Measurements from ENCODE around the gene BCL7C.
"Not testable (repeated sequence)": the region's sequence is repeated elsewhere in the genome, so short reads cannot be mapped to it uniquely, and the experiment has no call there.

BCL7C gene

DNA sequence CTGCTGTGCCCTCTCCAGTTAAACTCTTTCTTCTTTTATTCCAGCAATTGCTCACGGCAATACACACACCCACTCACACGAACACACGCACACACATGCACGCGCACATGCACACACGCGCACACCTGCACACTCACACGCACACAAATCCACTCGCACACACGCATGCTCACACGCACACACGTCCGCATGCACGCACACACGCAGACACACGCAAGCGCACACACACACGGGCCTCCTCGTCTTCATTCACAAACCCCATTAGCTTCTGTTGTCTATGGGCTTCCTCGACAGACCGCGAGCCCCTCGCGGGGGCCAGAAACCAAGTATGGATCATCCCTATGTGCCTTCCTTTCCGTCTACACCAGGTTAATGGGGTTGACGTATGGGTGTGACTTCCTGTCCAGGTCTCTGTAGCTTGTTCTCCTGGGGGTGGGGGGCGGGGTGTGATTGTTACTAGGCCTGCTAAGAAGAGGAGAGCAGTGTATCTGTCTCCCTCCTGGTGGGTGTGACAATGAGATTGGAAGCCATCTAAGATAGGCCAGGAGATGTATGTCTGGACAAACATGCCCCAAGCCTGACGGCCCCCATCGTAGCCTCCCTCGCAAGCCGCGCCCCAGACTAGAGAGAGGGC lies 1.9 kb upstream of the BCL7C start:
- no peak for DNase-seq (ENCODE audit: low read depth, low spot score)

DNA sequence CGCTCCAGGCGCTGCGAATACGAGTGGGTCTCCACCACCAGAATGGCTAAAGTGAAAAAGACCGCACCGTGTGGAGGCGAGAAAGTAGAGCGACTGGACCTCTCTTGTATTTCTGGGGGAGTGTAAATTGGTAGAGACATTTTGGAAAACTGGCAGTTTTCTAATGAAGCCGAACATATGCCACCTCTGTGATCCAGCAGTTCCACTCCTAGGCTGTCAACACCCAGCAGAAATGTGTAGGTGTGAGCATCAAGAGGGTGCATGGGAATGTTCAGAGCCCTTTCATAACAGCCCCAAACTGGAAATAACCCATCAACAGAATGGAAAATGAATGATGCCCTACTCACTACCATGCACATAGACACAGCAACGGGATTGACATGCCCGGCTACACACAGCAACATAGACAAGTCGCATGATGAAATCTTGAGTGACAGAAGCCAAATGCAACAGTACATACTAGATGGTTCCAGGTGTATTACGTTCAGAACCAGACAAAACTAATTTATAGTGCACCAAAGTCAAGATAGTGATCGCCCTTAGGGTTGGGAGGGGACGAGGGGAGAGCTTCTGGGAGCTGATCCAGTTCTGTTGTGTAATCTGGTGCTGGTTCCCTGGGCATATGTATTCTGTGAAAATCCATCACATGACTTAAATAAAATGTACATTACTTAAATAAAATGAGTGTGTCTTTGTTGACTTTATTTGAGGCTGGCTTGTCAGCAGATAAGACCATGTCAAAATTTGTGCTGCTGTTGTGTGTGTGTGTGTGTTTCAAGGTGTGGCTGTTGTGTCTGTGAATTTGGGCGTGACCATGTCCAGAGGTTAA lies 877 bp upstream of the BCL7C start:
- no peak for DNase-seq (ENCODE audit: low read depth, low spot score)

DNA sequence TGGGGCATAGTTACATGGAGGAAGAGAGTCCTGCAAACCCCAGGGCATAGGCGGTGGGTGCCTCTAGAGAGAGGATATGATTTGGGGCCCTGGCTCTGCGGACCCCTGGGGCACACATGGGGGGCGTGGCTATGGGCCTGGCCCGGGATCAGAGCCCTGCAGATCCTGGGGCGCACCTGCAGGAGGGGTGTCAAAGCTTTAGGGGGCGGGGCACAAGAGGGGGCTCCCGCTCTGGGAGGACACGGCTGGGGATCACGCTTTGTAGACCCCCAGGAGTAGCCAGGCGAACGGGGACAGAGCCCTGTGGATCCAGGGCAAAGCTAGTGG lies 497 bp downstream of the BCL7C start:
- no peak for DNase-seq (ENCODE audit: low read depth, low spot score)

DNA sequence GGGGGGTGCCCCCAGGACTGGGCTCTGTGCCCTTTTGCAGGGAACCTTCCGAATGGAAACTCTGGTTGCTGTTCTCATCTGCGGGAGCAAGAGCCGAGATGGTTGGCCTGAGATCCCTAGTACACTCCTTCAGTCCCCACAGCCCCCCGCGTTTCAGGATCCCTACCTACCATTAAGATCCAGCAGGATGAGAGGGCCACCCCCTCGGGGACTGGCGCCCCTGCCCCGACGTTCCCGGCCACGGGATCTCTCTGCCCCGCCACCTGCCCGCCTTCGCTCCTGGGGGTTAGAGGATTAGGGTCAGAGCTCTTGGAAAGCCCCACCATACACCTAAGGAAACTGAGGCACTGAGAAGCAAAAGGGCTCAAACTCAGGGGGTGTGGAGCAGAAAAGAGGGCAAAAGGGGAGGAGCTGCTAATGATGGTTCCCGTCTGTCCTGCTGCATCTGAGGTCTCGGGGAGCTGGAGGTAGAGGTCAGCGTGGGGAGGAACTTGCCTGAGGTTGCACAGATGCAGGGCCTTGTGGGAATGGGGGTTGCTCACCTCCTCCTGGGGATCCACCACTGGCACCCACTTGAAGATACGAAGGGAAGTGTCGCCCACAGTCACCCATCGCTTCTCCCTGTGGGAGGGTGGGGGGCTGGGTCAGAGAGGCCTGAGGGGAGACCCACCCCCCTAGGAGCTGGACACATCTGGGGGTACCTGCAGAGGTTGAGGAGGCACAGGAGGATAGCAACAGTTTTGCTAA lies 1.0 kb downstream of the BCL7C start:
- no peak for DNase-seq (ENCODE audit: low read depth, low spot score)

DNA sequence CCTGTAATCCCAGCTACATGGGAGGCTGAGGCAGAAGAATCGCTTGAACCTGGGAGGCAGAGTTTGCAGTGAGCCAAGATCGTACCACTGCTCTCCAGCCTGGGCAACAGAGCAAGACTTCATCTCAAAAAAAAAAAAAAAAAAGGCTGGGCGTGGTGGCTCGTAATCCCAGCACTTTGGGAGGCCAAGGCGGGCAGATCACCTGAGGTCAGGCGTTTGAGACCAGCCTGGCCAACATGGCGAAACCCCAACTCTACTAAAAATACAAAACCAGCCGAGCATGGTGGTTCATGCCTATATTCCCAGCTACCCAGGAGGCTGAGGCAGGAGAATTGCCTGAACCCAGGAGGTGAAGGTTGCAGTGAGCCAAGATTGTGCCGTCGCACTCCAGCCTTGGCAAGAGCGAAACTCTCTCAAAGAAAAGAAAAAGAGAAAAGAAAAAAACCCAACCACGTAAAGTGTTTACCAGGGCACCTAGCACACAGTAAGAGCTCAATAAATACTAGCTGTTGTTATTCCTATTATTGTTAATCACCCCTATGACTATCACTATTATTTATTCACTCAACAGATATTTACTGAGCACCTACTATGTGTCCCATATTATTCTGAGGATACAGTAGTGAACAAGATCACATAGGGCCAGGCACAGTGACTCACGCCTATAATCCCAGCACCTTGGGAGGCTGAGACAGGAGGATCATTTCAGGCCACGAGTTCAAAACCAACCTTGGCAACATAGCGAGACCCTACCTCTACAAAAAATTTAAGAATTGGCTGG lies 2.6 kb downstream of the BCL7C start:
- DNase-seq (ENCODE audit: low read depth, low spot score), result not testable (repeated sequence)

DNA sequence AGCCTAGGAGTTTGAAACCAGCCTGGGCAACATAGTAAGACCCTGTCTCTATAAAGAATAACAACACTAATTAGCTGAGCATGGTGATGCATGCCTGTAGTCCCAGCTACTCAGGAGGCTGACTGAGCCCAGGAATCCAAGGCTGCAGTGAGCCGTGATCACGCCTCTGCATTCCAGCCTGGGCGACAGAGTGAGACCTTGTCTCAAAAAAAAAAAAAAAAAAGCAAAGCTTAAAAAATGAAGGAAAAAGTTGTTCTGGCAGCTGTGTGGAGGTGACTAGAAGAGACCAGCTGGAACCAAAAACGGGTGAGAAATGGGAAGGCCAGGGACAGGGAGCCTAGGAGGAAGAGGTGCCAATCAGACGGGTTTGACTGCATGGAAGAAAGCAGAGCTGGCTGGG lies 4.2 kb downstream of the BCL7C start:
- DNase-seq (ENCODE audit: low read depth, low spot score), result no peak

DNA sequence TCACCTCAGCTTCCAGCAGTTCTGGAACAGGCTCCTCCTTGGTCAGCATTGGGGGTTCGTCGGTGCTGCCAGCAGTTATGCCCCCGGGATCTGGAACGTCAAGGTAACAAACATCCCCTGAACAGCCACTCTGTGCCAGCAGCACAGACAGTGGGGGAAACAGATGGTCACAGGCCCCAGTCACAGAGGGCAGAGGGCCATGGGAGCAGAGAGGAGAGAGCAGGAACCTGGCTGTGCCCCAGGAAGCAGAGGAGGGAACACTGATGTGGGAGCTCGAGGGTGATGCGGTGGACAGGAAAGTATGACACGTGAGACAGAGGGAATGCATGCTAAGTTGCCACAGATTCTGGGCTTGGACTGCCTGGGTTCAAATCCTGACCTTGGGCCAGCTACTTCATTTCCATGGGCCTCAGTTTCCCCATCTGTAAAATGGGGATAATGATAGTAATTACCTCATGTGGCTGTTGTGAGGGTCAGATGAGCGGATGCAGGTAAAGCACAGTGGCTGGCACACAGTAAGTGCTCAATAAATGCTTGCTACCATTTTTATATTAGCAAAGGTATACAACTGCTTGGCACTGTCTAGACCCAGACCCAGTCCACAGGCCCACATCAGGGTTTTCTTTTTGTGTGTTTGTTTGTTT lies 4.9 kb downstream of the BCL7C start:
- DNase-seq (ENCODE audit: low read depth, low spot score), result no peak

DNA sequence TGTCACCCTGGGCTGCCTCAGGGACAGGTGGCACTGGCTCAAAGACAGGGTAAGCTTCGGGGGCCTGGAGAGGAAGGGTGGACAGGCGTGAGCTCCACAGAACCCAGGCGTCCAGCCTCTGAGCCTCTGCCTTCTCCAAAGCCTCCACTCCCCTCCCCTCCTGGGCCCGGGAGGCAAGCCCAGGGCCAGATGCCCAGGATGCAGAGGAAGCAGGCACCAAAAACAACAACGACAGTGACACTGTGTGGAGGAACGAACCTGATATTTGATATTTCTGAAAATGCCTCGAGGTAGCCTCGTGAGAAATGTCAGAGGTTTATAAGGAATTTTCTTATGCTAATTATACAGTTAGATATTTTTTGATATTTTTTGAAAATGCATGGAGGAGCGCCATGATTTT lies 6.0 kb downstream of the BCL7C start:
- no peak for DNase-seq (ENCODE audit: low read depth, low spot score)

DNA sequence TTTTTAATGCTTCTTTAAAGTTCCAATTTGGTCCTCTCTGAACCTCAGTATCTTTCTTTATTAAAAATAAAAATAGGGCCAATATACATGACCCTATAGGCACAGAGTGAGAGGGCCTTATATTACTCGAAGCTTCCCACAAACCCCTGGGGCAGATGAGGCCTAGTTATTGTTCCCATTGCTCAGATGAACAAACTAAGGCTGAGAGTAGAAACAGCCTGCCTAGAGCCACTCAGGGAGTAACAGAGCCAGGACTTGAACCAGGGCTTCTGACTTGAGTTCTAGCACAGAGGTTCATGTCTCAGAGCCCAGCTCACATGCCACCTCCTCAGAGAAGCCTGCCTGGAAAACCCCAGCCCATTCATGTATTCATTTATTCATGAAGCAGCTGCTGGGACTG lies 7.7 kb downstream of the BCL7C start:
- DNase-seq (ENCODE audit: low read depth, low spot score), result no peak

DNA sequence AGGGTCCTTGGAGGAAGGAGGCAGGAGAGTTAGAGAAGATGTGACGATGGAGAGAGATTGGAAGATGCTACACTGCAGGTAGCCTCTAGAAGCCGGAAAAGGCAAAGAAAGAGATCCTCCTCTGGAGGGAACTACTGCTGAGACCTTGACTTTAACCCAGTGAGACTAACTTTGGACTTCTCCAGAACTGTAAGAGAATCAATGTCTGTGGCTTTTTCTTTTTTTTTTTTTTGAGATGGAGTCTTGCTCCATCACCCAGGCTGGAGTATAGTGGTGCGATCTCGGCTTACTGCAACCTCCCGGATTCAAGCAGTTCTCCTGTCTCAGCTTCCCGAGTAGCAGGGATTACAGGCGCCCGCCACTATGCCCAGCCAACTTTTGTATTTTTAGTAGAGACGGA lies 8.7 kb downstream of the BCL7C start:
- no peak for DNase-seq (ENCODE audit: low read depth, low spot score)

DNA sequence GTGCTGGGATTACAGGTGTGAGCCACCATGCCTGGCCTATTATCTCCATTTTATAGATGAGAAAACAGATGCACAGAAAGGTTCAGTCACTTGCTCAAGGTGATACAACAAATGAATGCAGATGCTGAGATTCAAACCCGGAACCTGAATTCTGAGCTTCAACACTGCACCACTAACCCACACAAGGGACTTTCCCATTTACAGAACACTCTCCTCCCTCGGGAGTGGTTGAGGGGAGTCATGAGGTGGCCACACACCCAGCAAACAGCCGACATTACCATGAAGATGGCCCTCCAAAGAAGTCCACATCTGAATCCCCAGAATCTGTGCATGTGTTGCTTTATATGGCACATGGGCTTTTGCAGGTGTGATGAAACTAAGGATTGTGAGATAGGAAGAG lies 9.1 kb downstream of the BCL7C start:
- no peak for DNase-seq (ENCODE audit: low read depth, low spot score)

DNA sequence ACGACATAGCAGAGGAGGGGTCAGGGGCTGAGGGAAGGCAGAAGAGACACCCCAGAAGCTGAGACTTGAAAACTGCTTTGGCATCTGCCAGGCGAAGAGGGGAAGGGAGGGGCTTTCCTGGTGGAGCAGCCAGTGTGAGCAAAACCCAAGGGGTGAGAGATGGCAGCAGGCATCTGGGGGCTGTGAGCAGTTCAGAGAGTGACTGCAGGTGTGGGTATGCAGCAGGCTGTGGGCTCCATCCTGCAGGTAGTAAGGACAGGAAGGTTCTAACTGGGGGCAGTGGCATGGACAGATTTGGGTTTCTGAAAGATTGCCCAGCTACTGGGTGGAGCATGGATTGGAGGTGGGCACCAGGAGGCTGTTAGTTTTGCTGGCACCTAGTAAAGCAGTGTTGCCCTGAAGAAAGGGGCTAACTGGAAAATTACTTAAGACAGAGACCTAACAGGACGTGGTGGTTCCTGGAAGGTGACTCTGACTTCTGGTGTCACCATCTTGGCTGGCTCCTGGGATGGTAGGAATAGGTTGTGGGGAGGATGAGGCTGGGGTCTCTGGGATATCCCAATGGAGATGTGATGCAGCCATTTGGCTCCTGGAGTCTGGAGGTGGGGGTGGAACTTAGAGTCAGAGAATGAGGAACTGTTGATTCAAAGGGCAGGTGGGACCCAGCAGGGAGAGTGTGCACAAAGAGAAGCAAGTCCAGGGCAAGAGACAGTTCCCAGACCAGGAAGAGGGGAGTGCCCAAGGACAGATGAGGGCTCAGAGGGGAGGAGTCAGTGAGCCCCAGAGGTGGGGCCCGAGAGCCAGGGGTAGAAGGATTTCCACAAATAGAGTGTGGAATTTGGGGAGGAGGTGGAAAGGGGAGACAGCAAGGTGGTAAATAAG lies 11.2 kb downstream of the BCL7C start:
- DNase-seq (ENCODE audit: low read depth, low spot score), result no peak

DNA sequence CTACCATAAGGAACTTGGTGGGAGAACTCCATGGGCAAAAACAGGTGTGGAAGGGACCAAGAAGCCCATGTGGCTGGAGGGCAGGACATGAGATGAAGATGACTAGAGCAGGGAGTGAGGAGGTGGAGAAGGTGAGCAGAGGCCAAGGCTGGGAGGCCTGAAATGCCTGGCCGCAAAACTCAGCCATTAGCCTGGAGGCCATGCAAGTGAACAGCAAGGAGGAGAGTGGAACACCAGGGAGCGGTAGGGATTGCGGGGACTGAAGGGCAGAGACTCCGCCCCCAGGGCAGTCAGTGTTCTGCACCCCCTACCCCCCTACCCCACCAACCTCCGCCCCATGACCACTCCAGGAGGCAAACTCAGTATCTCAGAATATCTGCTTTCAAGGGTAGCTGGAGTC lies 17.0 kb downstream of the BCL7C start:
- no peak for DNase-seq (ENCODE audit: low read depth, low spot score)

DNA sequence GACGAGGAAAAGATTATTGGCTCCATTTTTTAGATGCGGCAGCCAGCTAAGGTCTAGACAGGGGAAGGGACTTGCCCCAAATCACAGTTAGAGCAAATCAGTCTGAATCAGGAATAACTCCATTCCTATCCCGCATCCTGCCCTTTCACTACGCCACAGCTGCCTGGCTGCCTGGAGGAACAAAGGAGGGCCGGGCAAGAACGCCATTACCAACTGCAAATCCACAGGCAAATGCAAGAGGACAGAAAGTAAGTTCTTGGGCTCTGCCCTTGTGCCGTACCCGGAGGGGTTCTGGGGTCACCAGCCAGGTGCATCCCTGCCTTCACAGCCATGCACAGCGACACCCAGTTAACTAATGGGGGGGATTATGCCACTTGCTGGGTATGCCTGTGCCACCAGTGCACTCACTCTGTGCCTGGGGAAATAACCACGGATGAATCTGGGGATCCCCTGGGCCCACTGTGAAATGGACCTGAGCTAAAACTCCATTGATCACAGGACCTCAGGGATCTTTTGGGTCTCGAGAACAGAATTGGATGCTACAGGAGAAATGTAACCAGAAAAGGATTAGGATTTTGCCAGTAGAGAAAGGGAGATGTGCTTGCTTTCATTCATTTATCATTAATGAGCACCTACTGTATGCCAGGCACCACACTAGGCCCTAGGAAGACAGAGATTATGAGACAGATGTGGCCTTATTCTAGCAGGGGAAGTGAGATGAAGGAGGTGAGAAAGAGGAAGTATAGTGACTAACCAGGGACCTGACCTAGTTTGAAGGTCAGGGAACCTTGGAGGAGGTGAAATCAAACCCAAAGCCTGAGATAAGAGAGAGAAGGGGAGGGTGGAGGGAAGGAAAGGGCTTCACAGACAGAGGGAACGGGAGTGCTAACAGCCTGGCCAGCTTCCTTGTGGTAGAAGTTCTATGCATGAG lies 17.7 kb downstream of the BCL7C start:
- DNase-seq (ENCODE audit: low read depth, low spot score), result no peak

DNA sequence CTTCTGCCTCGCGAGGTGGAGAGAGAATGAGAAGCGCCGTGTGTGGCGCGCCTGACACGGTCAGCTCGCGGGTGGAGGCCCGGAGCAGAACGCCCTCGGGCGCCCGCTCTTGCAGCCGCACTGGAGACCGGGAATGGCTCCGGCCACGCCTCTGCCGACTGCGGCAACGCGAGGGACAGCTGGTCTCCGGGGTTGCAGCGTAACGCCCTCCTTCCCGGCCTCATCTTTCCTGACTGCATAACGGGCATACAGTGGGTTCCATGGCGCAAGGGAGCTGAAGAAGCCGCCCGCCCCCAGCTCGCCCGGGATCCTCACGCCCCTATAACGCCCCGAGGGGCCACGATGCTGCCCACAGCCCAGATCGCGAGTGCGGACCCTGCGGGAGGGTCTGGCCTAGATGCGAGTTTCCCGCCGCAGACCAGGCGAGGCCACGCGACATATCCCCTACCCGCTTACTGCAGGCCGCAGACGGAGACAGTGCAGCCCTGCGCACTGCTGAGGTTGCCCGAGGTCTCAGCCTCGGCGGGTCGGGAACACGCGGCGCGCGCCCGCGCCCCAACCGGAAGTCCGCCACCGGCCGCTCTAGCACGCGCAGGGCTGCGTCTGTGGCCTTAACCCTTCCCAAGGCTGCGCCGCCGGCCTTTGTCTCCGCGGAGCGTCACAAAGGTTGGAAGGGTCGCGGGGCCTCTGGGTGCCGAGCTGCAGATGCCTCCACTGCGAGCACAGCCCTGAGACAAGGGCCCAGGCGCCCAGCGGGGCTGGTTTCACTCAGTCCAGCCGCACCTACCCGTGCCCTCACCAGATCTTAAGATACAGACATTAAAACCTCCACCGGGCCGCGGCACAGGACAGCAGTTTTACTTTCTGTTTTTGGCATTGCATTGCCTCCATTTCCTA lies 18.8 kb downstream of the BCL7C start:
- peak; percentile 76 for DNase-seq (ENCODE audit: low read depth, low spot score)

DNA sequence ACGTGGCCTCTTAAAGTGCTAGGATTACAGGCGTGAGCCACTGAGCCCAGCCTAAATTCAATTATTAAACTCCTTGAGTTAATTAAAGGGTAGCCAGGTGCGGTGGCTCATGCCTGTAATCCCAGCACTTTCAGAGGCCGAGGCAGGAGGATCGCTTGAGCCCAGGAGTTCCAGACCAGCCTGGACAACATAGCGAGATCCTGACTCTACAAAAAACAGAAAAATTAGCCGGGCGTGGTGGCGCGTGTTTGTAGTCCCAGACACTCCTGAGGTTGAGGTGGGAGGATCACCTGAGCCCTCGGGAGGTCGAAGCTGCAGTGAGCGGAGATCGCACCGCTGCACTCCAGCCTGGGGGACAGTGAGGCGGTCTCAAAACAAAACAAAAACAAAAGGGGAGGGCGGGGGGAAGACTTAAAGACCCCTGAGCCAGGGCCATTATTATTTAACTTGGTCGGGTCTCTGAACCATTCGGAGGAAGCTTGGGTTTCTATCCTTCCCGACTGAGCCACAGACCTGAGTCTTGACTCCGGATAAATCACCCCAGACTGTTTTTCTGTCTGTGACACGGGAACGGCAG lies 19.5 kb downstream of the BCL7C start:
- no peak for DNase-seq (ENCODE audit: low read depth, low spot score)

DNA sequence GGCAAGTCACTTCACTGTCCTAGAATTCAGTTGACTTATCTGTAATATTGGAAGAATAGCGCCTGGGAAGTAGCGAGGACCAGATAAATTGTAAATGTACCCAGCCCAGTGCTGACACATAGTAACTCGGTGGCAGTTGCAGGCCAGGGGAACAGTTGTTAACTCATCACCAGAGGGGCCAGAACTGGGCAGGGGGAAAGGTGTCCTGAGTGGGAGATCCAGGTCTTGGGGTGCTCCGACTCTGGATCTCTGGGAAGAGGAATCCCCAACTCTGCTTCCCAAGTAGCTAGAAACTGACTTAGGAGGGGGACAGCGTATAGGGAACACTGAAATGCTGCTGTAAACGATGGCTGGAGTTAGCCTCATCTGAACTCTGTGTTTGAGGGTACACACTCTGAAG lies 23.0 kb downstream of the BCL7C start:
- DNase-seq (ENCODE audit: low read depth, low spot score), result no peak

DNA sequence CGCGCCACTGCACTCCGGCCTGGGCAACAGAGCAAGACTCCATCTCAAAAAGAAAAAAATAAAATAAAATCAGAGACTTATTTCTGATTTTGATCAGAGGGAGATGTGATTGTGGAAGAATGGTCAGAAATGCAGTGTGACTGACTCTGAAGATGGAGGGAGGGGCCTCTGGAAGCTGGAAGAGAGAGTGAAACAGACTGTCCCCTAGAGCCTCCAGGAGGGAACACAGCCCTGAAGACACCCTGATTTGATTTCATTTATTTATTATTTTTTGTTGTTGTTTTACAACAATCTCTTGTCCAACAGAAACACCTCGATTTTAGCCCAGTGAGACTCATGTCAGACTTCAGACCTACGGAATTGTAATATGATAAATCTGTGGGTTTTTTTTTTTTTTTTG lies 26.1 kb downstream of the BCL7C start:
- no peak for DNase-seq (ENCODE audit: low read depth, low spot score)
